Gastroesophageal sphincter (tissue), 4 donors: ENCODE results near the gene ZDHHC20. TPM values are rescaled to one million over a fixed set of nuclear protein-coding genes. Genes with fewer than 3 reads are reported as not detected.

Experiments
- ATAC-seq: fragments of 150-250 bp; one replicate; pipeline ENCODE4 v1.9.1; 2016; ENCODE audit warnings: mild to moderate bottlenecking, moderate library complexity
- H3K27ac ChIP-seq, 4 donors: fragments of 200-600 bp; sonication (generic) in 3 of 4; 1 replicate in 3 of 4; 2 replicates in 1 of 4; pipeline ENCODE4 v1.5.1; 2016 to 2019
- H3K27me3 ChIP-seq: fragments of 200-600 bp; sonication (generic); one replicate; pipeline ENCODE4 v1.5.1; 2019
- H3K36me3 ChIP-seq, 2 donors: fragments of 200-600 bp; sonication (generic); one replicate each; pipeline ENCODE4 v1.5.1; 2019; ENCODE audit warnings: control low read depth in 1 of 2
- H3K4me1 ChIP-seq, 3 donors: fragments of 200-600 bp; sonication (generic); 1 replicate in 2 of 3; 2 replicates in 1 of 3; pipeline ENCODE4 v1.5.1; 2016 to 2019; ENCODE audit warnings: control low read depth in 2 of 3
- H3K4me3 ChIP-seq, 2 donors: fragments of 200-600 bp; sonication (generic); one replicate each; pipeline ENCODE4 v1.5.1; 2019; ENCODE audit warnings: mild to moderate bottlenecking in 1 of 2, moderate library complexity in 1 of 2
- H3K9me3 ChIP-seq, 3 donors: fragments of 200-600 bp; sonication (generic); one replicate each; pipeline ENCODE4 v1.5.1; 2017 to 2019; ENCODE audit warnings: control low read depth in 2 of 3
- CTCF ChIP-seq, 4 experiments: fragments of 200-600 bp in 2 of 4; fragments of 450-650 bp in 2 of 4; sonication (generic) in 1 of 4; IDR thresholded peaks; one replicate each; pipeline ENCODE4 v1.5.1; 2017 to 2019; ENCODE audit warnings: antibody characterized with exemption in 4 of 4, mild to moderate bottlenecking in 2 of 4, moderate library complexity in 2 of 4
- EP300 ChIP-seq: sonication (generic); formaldehyde crosslinking; IDR thresholded peaks from one replicate; pipeline ENCODE4 v1.6.1; 2017; ENCODE audit warnings: antibody characterized with exemption, mild to moderate bottlenecking
- POLR2A ChIP-seq, 2 donors: fragments of 450-650 bp; IDR thresholded peaks; one replicate each; pipeline ENCODE4 v1.6.1; 2017; ENCODE audit warnings: antibody characterized with exemption in 2 of 2, mild to moderate bottlenecking in 2 of 2, moderate library complexity in 1 of 2
- POLR2AphosphoS5 ChIP-seq: sonication (generic); formaldehyde crosslinking; IDR thresholded peaks from one replicate; pipeline ENCODE4 v1.6.1; 2017; ENCODE audit warnings: antibody characterized with exemption
- WGBS, 2 donors: methylation state at CpG; one replicate each; pipeline ENCODE4 v1.1.5; 2018; ENCODE audit warnings: low coverage in 1 of 2; 5-methylcytosine and 5-hydroxymethylcytosine counted together
- total RNA-seq, 4 donors: library from RNA; depleted of rRNA; stranded (reverse); fragments of >200 nt; gene quantifications; one replicate each; pipeline ENCODE4 v1.1.0, GENCODE V29; 2016

The ZDHHC20 gene
- total RNA-seq, 4 donors from 2014 or later: 42.8 to 67.1 (median 58.3) TPM

GRCh38 chr13:21453387-21454081 lies 5.6 kb downstream of the ZDHHC20 start:
- H3K4me3 ChIP-seq: no peak overlapping the region
- no peak overlapping the region for H3K27ac ChIP-seq
- WGBS, 2 donors: 81 to 100% methylated on average over 3 to 4 of the region's 6 CpGs
- no peak for ATAC-seq
- H3K27me3 ChIP-seq: no peaks in the 10 kb centered on the region
- H3K9me3 ChIP-seq: no peaks in the 10 kb centered on the region
- H3K4me1 ChIP-seq: peaks cover 0 to 17% (median 0%) of the 10 kb centered on the region in 3 donors
- no peaks in the 10 kb centered on the region for H3K36me3 ChIP-seq
- TF ChIP-seq POLR2A (IDR thresholded peaks at IDR 0.05) (no peak), EP300 (no peak), POLR2AphosphoS5 (no peak), CTCF (IDR thresholded peaks at IDR 0.05) (no peak)

GRCh38 chr13:21450936-21451335 lies 8.2 kb downstream of the ZDHHC20 start:
- 75 to 87% methylated on average over 3 of the region's 3 CpGs for WGBS, 2 donors
- H3K9me3 ChIP-seq: no peaks in the 10 kb centered on the region

GRCh38 chr13:21446656-21447055 lies 12.4 kb downstream of the ZDHHC20 start:
- ATAC-seq: no peak
- no peak for TF ChIP-seq CTCF (IDR thresholded peaks at IDR 0.05)
- no peak for TF ChIP-seq POLR2AphosphoS5
- TF ChIP-seq POLR2A (IDR thresholded peaks at IDR 0.05): no peak
- WGBS, 2 donors: 89 to 100% methylated on average over 1 to 2 of the region's 2 CpGs

More at GRCh38 chr13:21450936-21451335, 8.2 kb downstream of the ZDHHC20 start:
- H3K4me3 ChIP-seq: no peak overlapping the region
- H3K27ac ChIP-seq: no peak overlapping the region
- no peaks in the 10 kb centered on the region for H3K27me3 ChIP-seq
- no peak for ATAC-seq
- H3K36me3 ChIP-seq: no peaks in the 10 kb centered on the region
- TF ChIP-seq POLR2A (IDR thresholded peaks at IDR 0.05): no peak
- TF ChIP-seq CTCF (IDR thresholded peaks at IDR 0.05): no peak
- TF ChIP-seq EP300: no peak
- TF ChIP-seq POLR2AphosphoS5: no peak
- H3K4me1 ChIP-seq: no peaks in the 10 kb centered on the region

GRCh38 chr13:21445759-21446158 lies 13.3 kb downstream of the ZDHHC20 start:
- Histone ChIP-seq H3K27ac (no peak overlapping the region), H3K9me3 (no peaks in the 10 kb centered on the region), H3K4me1 (no peaks in the 10 kb centered on the region), H3K36me3 (no peaks in the 10 kb centered on the region), H3K4me3 (no peak overlapping the region), H3K27me3 (no peaks in the 10 kb centered on the region)
- WGBS, 2 donors: 79 to 86% methylated on average over 6 of the region's 6 CpGs
- TF ChIP-seq EP300 (no peak), POLR2AphosphoS5 (no peak), CTCF (IDR thresholded peaks at IDR 0.05) (no peak), POLR2A (IDR thresholded peaks at IDR 0.05) (no peak)
- no peak for ATAC-seq

More at GRCh38 chr13:21446656-21447055, 12.4 kb downstream of the ZDHHC20 start:
- Histone ChIP-seq H3K36me3 (no peaks in the 10 kb centered on the region), H3K27me3 (no peaks in the 10 kb centered on the region), H3K4me3 (no peak overlapping the region), H3K27ac (no peak overlapping the region), H3K4me1 (no peaks in the 10 kb centered on the region), H3K9me3 (no peaks in the 10 kb centered on the region)

- H3K9me3 ChIP-seq: peaks cover 0 to 4% (median 0%) of the 10 kb centered on the region in 3 donors
- no peak overlapping the region for H3K27ac ChIP-seq
- no peaks in the 10 kb centered on the region for H3K36me3 ChIP-seq
- H3K4me1 ChIP-seq: no peaks in the 10 kb centered on the region
- no peak overlapping the region for H3K4me3 ChIP-seq
- H3K27me3 ChIP-seq: no peaks in the 10 kb centered on the region
- no peak for TF ChIP-seq POLR2AphosphoS5
- TF ChIP-seq EP300: no peak
- no peak for TF ChIP-seq CTCF (IDR thresholded peaks at IDR 0.05)
- TF ChIP-seq POLR2A (IDR thresholded peaks at IDR 0.05): no peak
- ATAC-seq: no peak
- 83 to 85% methylated on average over 1 of the region's 1 CpG for WGBS, 2 donors
Measured at GRCh38 chr13:21443171-21443570, 15.9 kb downstream of the ZDHHC20 start.
